Fibroblast of villous mesenchyme (primary cell): ENCODE results near the gene MMAB. TPM values are rescaled to one million over a fixed set of nuclear protein-coding genes. Genes with fewer than 3 reads are reported as not detected.

ENCODE experiments used
- DNase-seq: peaks from one replicate; pipeline ENCODE4 v3.0.0-alpha.2; 2010; ENCODE audit warnings: low read depth
- H3K4me3 ChIP-seq: 2 replicates; pipeline ENCODE4 v1.5.1; 2011; ENCODE audit warnings: low read depth, mild to moderate bottlenecking, low read length
- CTCF ChIP-seq: IDR thresholded peaks from 2 replicates; pipeline ENCODE4 v1.5.1; 2012; ENCODE audit warnings: low read depth, mild to moderate bottlenecking, low read length; ENCODE audit not compliant: insufficient read depth
- total RNA-seq: library from RNA; depleted of rRNA; stranded (reverse); fragments of >200 nt; gene quantifications from 2 replicates; pipeline ENCODE4 v1.2.3, GENCODE V29; 2012

Gene MMAB
- 34.1 and 43.8 TPM in 2 replicates for total RNA-seq

- peak; percentile 100 for DNase-seq
- TF ChIP-seq CTCF: no peak
- H3K4me3 ChIP-seq: peak within 1 kb of the TSS; percentile 83
Observed at GRCh38 chr12:109573029-109573913, at the start of gene MMAB, which contains the start of gene MVK. TSS of gene MMAB (minus strand) at chr12:109573504. CDS start at chr12:109573480, 24 bp downstream. TSS of gene MVK (plus strand) at chr12:109573794. CDS start at chr12:109574823, 1,029 bp downstream.

- no peak for TF ChIP-seq CTCF
- no peak overlapping the region for H3K4me3 ChIP-seq
- DNase-seq: no peak
Observed at GRCh38 chr12:109621901-109622364, 48.6 kb upstream of the MMAB start.

GRCh38 chr12:109621211-109621694, 47.9 kb upstream of the MMAB start:
- DNase-seq: peak; percentile 74
- no peak for TF ChIP-seq CTCF
- H3K4me3 ChIP-seq: no peak overlapping the region

- no peak overlapping the region for H3K4me3 ChIP-seq
- no peak for DNase-seq
- TF ChIP-seq CTCF: no peak
Observed at GRCh38 chr12:109619002-109619604, 45.8 kb upstream of the MMAB start.

GRCh38 chr12:109618082-109618481, 44.8 kb upstream of the MMAB start:
- H3K4me3 ChIP-seq: no peak overlapping the region
- TF ChIP-seq CTCF: no peak
- DNase-seq: no peak

GRCh38 chr12:109617491-109617890, 44.2 kb upstream of the MMAB start:
- DNase-seq: no peak
- H3K4me3 ChIP-seq: no peak overlapping the region
- no peak for TF ChIP-seq CTCF
